Glomerular visceral epithelial cell (primary cell): Measurements from ENCODE around the gene STUM.

ENCODE experiments used
- DNase-seq: peaks from one replicate; pipeline ENCODE4 v3.0.0-alpha.2; 2016; ENCODE audit errors: extremely low spot score

Gene STUM

DNA sequence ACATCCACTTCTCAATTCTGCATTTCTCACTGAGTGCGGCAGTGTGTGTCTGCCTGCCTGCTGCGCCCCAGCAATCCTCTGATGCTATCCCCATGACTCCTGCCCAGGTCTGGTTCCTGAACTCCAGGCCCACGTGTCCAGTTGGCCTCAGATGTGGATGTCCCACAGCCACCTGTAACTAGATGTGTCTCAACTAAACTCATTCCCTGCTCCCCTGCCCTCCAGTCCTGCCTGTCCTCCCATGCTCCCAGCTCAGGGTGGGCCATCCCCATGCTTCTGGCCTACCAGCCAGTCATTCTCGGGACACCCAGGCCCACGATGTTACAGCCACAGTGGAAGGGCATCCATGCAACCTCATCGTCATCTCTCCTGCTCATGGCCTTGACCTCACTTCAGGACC is 76.8 kb downstream of the STUM start:
- DNase-seq = no peak

DNA sequence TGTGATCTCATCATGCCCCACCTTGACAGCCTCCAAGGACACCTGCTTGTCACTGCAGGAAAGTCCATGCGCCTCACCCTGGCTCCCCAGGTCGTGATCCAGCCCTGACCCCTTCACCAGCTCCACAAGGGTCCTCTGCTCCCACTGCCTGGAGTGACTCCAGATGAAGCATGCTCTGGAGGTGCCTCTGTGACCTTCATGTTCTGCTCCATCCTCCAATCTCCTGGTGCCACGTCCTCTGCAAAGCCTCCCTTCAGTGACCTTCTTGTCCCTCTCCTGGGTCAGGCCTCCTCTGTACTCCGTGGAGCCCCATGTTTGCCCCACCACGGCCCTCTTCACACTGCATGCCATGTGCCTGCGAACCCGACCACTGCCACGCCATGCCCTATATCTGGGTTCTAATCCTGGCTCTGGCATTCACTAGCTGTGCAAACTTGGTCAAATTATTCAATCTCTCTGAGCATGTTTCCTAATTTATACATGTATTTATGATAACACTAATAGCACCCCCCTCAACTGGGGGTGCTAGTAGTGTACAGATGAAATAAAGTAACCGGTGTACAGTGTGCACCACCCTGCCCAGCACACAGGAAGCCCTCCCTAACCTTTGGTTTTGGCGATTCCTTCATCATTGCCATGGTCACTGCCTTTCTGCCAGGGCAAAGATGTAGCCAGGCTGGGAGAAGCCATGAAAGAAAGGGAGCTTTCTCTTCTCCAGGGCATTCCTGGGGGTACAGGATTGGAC is 77.4 kb downstream of the STUM start:
- DNase-seq = no peak

DNA sequence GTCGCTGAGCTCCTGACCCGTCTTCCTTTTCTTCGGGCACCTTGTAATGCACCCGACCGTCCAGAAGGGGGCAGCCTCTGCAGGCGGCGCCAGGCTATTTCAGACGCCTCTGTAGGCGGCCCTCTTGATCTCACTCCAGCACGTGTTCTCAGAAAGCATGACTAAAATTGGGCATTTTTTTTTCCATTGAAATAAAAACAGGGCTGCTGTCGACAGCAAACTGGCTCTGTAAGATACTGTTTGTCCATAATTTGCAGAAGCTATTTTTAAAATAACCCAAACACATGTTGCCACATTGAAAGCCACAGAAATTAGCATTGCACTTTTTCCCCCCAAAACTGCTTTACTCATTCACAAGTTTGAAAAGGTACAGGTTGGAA is 78.0 kb downstream of the STUM start:
- peak; percentile 63 for DNase-seq

DNA sequence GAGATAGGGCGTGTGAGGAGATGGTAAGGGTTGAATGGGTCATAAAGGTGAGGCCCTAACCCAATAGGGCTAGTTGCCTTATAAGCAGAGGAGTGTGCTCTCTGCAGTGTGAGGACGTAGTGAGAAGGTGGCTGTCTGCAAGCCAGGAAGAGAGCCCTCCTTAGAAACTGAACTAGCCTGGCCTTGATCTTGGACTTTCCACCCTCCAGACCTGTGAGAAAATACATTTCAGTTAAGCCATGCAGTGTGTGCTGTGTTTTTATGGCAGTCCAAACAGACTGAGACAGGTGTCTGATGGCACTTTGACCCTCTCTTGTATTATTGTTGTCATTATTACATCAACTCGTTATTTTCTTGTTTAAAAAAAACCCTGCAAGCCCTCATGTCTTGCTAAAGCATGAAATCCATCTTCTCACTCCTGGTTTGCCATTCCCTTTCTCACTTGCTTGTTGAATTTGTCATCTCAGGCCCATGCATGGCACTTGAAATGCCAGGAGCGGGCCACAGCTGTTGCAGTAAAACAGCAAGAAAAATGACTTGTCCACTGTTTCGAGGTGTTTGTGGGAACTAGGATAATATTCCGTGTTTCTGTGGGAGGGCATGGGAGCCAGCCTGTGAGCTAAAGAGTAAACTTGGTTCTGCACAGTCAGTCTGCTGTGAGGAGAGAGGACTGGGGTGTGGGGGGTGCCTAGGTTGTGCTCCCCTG is 78.6 kb downstream of the STUM start:
- no peak for DNase-seq

DNA sequence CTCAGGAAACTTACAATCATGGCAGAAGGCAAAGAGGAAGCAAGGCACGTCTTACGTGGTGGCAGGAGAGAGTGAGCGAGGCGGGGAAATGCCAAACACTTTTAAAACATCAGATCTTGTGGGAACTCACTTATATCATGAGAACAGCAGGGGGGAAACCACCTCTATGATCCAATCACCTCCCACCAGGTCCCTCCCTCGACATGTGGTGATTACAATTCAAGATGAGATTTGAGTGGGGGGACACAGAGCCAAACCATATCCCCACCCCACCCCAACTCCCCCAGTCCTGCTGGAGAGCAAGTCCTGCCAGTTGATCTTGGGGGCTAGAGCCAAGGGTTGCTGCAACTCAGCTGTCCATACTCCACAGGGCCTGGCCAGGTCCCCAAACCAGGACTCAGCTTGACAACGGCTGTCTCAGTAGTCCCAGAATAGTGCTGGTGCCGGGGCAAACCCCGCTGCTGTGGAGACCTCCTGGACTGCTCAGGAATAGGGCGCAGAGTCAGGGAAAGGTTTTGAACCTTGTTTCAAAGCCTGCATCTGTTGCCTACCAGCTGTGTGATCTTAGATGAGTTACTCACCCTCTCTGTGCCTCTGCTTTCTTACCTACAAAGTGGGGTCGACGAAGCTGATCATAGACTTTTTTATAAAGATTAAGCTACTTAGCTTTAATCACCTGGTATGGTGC is 79.5 kb downstream of the STUM start:
- DNase-seq = no peak

DNA sequence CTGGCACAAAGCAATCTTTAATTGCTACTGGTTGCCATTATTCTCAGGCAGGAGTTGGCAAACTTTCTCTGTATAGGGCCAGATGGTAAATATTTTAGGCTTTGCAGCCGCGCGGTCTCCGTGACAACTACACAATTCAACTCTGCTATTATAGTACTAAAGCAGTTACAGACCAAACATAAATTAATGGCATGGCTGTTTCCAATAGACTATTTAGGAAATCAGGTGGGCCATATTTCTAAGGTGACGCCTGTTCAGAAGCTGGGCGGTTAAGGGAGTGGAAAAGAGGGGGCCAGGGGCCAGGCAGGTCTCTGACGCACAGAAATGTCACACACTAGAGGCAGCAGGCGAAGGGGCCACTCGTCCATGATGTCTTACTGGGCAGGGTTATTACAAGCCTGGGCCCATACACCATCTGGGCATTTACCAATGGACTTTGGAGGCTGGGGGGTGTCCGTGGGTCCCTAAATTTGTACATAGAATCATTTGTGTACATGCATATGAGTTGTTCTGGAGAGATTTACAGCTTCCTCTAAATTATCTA is 80.1 kb downstream of the STUM start:
- DNase-seq = no peak

DNA sequence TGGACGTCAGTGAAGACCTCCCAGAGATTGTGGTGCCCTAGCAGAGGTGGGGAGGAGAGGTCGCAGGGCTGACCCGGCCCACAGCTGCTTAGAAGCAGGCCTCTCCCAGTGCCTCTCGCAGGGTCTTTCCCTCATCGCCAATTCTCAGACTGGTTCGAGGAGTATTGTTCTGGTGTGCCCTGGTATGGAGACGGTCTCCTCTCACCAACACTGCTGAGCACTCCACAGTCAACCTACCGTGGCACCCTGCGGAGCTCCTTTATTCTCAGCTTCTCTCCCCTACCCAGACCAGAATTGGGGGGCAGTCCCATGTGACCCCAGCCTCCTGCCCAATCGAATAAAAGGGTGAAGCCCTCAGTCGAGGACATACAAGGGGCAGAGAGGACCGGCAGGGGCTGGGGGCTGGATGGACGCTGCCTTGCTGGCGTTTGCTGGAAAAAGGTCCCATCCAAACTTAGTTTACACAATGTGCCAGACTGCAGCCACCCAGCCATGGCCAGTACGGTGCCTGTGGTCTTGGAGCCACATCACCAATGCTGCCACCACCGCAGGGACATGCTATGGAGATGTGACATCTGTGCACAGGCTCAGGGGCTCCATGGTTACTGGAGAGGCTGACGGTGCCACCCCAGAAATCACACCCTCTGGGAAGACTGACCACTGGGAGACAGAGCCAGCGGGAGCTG is 80.8 kb downstream of the STUM start:
- DNase-seq = no peak

DNA sequence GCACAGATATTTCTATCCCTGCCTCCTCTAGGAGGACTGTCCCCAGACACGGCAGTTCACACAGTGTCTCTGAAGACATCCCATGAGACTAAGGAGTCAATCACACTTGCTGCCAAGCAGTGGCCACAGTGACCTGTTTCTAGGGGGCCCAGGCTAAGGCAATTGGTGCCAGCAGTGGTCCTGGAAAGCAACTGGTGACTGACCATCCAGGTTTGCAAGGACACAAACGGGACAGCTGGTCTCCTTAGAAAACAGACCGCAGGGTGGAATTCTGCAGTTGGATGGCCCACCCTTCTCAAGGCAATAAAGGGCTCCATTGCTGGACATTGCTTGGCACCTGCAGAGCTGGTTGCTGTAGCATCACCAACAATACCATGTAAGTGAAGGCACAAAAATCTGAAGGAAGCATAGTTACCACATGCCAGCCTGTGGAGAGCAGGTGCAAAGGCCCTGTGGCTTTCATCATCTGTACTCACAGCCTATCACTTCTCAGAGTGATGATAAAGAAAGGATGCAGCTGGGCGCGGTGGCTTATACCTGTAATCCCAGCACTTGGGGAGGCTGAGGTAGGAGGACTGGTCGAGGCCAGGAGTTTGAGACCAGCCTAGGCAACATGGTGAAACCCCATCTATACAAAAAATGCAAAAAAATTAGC is 81.5 kb downstream of the STUM start:
- no peak for DNase-seq

DNA sequence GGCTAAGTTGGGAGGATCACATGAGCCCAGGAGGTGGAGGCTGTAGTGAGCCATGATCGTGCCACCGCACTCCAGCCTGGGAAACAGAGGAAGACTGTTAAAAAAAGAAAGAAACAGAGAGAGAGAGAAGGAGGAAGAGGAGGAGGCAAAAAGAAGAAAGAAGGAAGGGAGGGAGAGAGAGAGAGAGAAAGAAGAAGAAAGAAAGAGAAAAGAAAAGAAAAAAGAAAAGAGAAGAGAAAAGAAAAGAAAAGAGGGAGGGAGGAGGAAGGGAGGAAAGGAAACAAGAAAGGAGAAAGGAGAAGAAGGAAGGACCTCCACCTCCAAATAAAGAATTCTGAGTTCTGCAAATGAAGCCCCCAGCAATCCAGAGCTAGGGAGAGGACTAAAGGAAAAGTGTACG is 82.0 kb downstream of the STUM start:
- no peak for DNase-seq

DNA sequence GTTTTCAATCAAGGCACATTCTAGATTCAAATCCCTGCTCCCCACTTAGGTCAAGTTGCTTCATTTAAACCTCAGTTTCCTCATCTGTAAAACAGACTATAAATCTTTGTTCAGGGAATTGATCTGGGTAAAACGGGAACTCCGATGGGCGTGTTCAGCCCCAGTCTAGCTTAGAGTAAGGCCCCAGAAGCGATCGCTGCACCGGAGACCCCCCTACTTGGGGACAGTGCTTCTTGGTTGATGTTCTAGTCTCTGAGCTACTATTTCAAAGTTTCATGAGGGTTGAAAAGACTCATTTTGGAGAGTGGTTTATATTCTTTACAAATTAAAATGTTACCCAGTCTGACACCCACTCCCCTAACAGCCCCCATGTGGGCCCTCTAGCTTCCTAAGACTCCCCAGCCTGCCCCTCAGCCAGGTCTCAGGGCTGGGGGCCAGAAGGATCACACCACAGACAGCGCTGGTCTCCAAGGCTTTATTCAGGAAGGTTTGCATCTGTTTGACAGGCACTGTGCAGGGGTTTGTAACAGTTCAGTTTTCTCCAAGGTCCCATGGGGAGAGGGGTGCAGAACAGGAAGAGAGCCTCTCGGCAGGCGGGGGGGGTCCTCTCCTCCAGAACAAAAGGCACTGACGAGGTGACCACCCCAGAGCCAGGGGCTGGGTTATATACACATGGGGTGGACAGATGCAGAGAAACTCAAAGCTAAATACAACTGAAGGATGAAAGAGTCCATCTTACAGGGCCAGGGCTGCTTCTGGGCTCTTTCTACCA is 82.9 kb downstream of the STUM start:
- no peak for DNase-seq

DNA sequence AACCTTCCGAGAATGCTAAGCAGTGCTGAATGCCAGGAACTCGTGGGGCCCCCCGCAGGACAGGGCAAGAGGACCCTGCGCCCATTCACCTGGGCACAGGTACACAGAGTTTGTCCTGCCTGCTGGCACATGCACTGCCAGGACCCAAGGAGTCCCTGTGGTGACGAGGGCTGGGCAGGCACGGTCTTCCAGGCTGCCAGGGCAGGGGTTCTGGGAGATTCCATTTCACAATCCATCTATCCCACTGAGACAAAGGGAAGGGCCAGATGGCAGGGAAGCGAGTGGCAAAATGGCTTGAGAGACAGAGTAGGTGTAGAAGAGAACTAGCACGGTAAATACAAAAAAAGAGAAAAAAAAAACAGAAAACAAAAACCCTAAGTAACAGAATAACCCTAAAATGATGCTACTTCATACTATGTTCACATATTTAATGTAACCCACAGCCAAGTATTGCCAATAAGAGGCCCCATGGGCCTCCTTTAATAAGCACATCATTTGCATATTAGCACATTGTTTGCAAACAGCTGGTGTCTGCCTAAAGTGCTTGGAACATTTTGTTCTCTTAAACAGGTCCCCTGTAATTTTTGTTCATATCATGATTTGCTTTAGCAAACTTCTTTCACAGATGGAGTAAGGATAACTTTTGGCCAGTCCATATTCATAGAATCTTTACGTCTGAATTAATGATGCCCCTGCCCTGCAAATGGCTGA is 83.8 kb downstream of the STUM start:
- no peak for DNase-seq

DNA sequence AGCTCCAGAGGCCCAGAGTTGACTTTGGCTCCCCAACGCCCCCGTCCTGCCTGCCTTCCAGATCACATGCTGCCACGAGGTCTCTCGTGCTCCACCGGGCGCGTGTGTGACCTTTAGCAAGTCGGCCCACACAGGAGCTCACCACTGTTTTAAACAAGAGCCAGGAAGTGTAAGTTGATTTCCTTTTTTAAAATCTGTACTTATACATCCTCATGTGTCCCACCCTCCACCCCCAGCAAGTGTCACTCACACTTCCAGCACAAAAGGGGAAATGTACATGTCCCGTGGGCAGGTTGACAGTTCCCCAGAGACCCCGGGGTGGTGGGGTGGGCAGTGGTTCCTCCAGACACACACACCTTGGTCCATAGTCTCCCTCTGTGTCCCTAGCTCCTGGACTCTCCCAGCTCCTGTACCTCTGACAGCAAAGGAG is 84.4 kb downstream of the STUM start:
- no peak for DNase-seq

DNA sequence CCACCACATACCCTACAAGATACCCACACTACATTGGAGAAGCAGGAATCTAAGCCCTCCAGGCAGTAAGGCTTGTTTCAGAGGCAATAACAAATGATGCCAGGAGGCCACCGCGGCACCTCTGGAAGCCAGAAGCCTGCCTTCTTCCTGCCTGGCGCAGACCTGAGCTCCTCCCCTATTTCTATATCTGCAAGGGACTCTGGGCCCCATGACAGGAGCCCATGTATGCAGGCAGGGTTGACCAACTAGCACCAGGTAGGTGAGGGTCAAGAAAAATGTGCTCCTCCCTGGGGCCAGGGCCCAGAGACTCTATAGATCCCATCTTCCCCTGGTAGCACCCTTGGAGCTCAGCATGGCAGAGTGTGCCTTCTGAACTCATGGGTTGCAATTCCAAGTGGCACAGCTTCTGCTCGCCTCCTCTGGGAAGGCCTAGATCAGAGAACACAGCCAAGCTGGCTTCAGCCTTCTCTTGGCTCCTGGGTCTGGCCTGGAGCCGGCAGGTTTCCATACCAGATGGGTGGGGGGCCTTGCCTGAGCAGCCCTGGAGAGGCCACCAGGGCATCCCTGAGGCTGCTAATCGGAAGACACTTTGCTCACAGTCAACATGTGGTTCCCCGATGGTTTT is 85.1 kb downstream of the STUM start:
- no peak for DNase-seq

DNA sequence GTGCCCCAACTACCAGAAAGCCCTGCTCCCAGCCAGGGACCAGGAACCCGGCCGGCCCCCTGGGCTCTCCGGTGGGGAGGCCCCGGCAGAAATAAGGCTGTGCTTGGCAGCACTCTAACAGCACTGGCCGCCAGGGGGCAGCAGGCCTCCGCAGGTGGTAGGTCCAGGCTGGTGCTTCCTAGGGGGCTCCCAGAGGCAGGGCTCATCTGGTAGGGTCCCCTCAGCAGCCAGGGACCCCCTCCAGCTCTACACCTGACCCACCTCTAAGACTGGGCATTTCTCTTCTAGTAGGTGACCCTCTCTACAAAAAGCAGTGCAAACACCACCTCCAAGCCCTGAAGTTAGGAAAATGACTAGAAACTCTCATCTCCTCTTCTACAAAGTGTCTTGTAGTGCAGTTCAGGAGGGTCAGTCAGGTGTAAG is 85.6 kb downstream of the STUM start:
- peak; percentile 66 for DNase-seq

DNA sequence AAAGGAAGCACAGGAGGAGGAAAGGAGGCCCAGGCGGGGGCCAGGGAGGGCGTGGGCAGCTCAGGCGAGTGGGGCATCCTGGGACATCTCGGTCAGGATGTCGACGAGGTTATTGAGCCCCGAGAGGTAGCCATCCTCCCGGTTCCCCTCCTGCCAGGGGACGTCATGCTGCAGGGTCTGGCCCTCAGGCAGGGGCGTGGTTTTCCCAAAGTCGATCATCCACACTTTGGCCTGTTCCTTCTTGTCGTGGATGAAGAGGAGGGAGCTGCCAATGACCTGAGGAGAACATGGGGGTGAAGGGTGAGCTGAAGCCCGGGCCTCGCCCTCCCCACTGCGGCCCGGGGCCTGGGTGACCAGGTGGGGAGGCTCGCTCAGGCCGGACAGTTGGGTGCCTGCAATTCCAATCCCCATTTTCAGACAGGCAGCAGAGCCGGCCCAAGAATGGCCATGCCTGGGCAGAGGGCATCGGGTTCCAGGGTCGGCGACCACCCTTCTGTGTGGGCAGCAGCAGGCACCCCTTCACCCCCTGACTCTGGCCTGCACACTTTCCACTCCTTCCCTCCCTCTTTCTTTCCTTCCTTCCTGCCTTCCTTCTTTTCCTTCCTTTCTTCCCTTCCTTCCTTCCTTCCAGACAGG is 86.2 kb downstream of the STUM start:
- DNase-seq = no peak

DNA sequence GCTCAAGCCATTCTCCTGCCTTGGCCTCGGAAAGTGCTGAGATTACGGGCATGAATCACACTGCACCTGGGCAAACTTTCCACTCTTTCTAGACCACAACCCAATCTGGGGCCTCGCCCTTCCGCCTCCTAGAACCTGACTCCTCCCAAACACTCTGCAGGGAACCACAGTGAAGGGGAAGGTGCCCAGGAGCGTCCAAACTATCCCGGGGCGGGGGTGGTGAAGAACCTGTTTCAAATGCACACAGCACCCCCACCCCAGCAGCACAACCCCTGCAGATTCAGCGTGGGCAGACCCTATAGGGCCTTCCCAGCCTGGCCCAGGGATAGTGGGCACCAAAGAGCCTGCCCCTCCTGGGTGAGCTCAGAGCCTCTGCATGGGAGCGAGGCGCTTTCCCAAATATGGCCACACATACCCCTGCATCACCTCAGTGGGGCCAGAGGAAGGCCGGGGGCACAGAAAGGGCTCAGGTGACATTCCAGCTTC is 86.9 kb downstream of the STUM start:
- no peak for DNase-seq

DNA sequence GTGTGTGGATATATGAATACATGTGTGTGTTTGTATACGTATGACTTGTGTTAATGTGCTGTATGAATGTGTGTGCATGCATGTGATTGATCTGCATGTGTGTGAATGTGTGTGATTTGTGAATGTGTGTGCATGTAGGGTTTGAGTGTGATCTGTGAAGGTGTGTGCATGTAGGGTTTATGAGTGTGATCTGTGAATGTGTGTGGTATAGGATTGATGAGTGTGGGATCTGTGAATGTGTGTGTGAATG is 88.2 kb downstream of the STUM start:
- no peak for DNase-seq

DNA sequence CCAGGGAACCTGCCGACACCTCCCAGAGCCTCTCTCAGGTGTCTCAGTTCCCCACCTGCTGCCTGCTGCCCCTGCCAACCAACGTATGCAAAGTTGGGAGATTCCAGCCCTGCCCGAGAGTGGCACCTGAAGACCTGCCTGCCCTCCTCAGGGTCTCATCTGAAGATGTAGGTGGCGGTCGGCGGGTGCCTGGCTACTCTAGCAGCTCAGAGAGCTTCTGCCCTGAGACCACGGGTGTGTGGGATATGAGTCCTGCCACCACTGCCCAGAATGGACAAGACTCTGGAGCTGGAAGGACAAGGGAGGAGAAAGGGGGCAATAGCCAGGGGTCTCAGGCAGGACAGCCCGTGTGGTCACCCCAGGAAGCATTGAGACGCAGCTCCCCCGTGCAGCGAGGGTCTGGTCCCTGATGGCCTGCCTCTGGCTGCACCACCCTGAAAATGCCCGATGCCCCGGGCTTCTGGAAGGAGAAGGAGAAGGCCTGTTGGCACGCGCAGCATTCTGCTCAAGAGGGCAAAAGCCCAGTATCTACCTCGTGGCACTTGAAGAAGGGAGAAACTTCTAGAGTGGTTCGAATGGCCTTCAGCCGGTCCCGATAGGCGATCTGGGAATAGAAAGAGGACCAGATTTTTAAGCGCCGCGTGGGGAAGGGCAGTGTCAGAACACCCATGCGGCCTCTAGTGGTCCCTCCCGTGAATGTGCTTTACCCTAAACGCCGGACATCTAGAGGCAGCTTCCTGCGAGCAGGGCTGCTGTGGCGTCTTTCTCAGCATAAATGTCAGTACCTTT is 88.8 kb downstream of the STUM start:
- no peak for DNase-seq
